ENCODE results near the gene LMTK3.

LMTK3 gene, protein sequence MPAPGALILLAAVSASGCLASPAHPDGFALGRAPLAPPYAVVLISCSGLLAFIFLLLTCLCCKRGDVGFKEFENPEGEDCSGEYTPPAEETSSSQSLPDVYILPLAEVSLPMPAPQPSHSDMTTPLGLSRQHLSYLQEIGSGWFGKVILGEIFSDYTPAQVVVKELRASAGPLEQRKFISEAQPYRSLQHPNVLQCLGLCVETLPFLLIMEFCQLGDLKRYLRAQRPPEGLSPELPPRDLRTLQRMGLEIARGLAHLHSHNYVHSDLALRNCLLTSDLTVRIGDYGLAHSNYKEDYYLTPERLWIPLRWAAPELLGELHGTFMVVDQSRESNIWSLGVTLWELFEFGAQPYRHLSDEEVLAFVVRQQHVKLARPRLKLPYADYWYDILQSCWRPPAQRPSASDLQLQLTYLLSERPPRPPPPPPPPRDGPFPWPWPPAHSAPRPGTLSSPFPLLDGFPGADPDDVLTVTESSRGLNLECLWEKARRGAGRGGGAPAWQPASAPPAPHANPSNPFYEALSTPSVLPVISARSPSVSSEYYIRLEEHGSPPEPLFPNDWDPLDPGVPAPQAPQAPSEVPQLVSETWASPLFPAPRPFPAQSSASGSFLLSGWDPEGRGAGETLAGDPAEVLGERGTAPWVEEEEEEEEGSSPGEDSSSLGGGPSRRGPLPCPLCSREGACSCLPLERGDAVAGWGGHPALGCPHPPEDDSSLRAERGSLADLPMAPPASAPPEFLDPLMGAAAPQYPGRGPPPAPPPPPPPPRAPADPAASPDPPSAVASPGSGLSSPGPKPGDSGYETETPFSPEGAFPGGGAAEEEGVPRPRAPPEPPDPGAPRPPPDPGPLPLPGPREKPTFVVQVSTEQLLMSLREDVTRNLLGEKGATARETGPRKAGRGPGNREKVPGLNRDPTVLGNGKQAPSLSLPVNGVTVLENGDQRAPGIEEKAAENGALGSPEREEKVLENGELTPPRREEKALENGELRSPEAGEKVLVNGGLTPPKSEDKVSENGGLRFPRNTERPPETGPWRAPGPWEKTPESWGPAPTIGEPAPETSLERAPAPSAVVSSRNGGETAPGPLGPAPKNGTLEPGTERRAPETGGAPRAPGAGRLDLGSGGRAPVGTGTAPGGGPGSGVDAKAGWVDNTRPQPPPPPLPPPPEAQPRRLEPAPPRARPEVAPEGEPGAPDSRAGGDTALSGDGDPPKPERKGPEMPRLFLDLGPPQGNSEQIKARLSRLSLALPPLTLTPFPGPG (N-terminal part only)

DNA sequence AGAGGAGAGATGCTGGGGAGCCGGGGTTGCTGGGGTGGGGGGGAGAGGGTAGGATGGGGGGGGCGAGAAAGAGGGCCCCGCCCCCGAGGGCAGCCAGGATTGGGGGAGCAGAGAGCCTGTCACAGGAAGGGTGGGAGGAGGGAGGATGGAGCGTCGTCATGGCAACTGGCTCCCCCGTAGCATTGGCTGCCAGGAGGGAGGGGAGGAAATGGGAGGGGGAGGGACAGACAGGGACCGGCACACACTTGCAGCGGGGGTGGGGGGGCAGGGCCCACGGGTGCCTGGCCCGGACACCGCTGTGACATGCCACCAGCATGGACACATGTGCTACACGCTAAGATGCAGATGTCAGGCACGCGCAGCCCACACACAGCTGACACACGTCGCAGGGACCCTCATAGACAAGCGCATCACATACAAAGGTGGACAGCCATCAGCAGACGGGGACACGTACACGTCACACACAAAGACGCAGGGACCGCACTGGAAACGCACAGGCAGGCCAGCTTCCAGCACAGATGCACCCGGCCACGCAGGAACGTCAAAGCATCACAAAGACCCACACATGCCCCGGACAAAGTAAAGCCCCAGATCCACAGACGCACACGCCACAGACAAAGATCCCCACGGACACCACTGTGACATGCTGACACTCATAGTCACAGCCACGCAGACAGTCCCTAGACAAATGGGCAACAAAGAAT lies at the start of gene LMTK3:
LMTK3 (minus strand) TSS at position 36 of the 704 bp plus-strand sequence. CDS start 259 bp downstream, outside the sequence.
- DNase-seq (ENCODE audit: insufficient read length, low spot score) (no peak), FAIRE-seq (no peak)
- TF ChIP-seq POLR2A (IDR thresholded peaks at IDR 0.05; ENCODE audit: low read depth, low read length), result no peak

DNA sequence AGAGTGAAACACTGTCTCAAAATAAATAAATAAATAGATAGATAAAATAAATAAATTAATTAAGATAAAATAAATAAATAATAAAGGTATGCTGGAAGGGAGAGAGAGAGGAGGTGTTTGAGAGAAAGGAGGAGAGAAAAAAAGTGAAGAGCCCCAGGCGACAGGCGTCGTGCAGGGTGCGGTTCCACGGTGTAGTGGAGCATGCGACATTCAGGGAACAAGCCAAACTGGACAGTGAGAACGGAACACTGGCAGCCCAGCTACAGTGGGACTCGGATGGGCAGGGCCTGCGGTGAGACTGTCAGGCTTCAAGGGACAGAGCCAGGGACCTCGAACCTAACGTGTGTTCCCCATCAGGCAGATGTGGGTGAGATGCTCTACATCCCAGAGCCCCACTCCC lies 49.8 kb upstream of the LMTK3 start:
- TF ChIP-seq POLR2A (IDR thresholded peaks at IDR 0.05; ENCODE audit: low read depth, low read length), result no peak
- DNase-seq (ENCODE audit: insufficient read length, low spot score) (no peak), FAIRE-seq (no peak)

DNA sequence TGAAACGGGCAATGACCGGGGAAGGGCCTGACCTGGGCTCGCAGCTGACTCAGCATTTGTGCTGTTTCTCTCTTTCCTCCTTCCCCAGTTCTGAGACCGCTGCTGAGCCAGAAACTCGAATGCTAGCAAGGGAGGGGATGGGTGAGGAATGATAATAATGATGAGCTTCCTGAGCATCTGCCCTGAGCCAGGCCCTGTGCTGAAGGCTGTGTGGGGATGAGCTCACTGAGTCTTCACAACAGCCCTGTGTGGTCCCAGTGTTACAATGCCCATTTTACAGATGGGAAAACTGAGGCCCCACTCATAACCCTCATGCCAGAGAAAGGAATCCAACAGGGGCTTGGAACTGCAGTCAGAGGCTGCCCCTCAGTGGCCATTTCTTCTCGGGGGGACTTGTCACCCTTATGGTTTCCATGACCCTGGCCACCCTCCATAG lies 48.5 kb upstream of the LMTK3 start:
- DNase-seq (ENCODE audit: insufficient read length, low spot score), result no peak
- no peak for TF ChIP-seq POLR2A (IDR thresholded peaks at IDR 0.05; ENCODE audit: low read depth, low read length)
- FAIRE-seq, result no peak

DNA sequence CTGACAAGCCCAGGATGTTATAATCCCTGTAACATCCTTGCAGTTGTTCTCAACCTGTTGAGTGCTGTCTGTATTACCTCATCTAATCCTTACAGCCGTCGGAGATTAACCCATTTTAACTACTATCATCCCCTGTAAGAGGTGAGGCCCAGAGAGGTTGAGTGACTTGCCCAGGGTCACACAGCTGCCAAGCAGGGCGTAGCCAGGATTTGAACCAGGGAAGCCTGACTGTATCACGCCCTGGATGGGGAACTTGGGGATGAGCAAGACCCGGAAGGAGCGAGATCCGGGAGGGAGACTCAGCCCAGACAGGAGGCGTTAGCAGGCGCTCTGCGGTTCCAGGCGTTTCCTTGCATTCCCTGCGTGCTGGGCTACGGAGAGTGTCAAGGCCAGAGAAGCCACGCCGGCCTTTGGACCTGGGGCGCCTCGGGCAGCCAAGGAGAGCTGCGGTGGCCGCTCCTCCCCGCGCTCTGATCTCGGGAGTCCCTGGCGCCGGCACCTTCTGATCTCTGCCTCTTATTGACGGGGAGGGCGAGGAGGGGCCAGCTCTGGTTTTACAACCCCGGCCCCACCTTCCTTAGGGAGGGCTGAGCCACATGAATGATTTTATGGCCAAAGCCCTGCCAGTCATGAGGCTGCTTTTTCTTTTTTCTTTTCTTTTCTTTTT lies 46.5 kb upstream of the LMTK3 start:
- DNase-seq (ENCODE audit: insufficient read length, low spot score), result no peak
- no peak for FAIRE-seq
- no peak for TF ChIP-seq POLR2A (IDR thresholded peaks at IDR 0.05; ENCODE audit: low read depth, low read length)

DNA sequence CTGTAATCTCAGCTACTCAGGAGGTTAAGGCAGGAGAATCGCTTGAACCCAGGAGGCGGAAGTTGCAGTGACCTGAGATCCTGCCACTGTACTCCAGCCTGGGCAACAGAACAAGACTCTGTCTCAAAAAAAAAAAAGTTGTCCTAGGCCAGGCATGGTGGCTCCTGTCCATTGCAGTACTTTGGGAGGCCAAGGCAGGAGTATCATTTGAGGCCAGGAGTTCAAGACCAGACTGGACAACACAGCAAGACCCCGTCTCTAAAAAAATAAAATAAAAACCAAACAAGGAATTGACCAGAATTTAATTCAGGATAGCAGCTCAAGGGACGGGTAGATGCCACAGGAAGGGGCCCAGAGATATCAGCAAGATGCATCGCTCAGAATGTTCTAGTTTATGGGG lies 45.2 kb upstream of the LMTK3 start:
- DNase-seq (ENCODE audit: insufficient read length, low spot score), result no peak
- no peak for TF ChIP-seq POLR2A (IDR thresholded peaks at IDR 0.05; ENCODE audit: low read depth, low read length)

DNA sequence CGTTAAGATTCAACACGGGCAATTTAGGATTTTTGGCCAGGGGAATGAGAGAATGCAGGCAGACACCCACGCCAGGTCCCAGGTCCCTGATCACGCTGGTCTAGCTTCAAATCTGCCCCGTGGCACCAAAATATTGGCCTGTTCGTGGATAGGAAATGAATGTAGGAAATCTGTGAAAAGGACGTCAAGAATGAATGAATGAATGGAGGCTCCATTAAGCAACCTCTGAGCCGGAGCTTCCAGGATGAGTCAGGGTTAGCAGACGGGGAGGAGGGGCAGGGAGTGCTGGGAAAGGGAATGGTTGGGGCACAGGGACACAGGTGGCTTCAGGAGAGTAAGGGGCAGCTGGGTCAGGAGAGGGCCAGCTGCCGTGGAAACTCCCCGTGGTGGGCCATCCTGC lies 44.5 kb upstream of the LMTK3 start:
- DNase-seq (ENCODE audit: insufficient read length, low spot score) (peak; percentile 50), FAIRE-seq (no peak)
- TF ChIP-seq POLR2A (IDR thresholded peaks at IDR 0.05; ENCODE audit: low read depth, low read length), result no peak

More for the DNA sequence above, 45.2 kb upstream of the LMTK3 start:
- FAIRE-seq, result no peak

DNA sequence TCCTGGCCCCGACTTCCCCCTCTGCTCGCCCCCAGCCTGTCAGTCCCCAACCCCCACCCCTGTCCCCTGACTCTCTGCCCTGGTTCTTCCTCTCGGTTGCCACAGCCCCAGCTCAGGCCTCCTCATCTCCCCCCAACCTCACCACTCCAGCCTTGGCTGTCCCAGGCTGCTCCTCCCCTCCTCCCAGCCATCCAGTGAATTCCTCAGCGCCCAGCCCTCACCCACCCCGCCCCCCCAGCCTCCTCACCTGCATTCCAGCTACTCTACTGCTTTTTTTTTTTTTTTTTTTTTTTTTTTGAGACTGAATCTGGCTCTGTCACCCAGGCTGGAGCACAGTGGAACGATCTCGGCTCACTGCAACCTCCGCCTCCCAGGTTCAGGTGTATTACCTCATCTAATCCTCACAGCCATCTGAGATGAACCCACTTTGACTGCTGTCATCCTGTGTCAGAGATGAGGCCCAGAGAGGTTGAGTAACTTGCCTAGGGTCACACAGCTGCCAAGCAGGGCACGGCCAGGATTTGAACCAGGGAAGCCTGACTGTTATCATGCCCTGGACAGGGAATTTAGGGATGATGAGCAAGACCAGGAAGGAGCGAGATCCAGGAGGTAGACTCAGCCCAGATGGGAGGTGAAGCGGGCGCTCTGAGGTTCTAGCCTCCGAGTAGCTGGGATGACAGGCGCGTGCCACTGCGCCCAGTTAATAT lies 42.9 kb upstream of the LMTK3 start:
- FAIRE-seq, result no peak
- no peak for TF ChIP-seq POLR2A (IDR thresholded peaks at IDR 0.05; ENCODE audit: low read depth, low read length)
- no peak for DNase-seq (ENCODE audit: insufficient read length, low spot score)

DNA sequence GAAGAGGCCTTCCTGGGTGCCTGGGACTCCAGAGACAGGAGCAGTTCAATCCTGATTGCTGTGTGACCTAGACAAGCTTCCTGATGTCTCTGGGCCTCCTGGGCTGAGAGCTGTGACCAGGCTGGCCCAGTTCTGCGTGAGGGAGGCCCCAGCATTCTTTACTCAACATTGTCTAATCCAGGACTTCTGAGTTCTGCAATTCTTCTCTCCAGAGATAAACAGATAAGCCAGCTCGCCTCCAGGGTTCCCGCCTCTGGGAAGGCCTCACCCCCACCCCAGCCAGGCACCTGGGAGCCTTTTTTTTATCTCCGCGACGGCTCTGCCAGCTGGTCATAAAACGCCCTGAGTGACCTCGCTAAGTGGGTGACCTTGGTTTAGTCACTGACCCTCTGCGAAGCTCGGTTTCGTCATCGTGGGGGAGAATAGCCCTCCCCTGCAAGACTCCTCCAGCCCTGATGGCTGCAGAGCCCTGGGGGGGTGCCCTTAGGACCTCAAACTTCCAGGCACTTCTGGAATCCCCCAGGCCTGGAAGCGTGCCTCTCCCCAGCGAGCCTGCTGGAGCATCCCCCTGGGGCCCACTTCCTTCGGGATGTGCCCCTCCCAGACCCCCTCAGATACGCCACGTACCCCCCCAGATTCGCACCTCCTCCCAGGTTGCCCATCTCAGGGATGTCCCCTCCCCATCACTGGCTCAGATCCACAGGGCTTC lies 42.2 kb upstream of the LMTK3 start:
- no peak for TF ChIP-seq POLR2A (IDR thresholded peaks at IDR 0.05; ENCODE audit: low read depth, low read length)
- DNase-seq (ENCODE audit: insufficient read length, low spot score) (peak; percentile 61), FAIRE-seq (peak; percentile 69)

DNA sequence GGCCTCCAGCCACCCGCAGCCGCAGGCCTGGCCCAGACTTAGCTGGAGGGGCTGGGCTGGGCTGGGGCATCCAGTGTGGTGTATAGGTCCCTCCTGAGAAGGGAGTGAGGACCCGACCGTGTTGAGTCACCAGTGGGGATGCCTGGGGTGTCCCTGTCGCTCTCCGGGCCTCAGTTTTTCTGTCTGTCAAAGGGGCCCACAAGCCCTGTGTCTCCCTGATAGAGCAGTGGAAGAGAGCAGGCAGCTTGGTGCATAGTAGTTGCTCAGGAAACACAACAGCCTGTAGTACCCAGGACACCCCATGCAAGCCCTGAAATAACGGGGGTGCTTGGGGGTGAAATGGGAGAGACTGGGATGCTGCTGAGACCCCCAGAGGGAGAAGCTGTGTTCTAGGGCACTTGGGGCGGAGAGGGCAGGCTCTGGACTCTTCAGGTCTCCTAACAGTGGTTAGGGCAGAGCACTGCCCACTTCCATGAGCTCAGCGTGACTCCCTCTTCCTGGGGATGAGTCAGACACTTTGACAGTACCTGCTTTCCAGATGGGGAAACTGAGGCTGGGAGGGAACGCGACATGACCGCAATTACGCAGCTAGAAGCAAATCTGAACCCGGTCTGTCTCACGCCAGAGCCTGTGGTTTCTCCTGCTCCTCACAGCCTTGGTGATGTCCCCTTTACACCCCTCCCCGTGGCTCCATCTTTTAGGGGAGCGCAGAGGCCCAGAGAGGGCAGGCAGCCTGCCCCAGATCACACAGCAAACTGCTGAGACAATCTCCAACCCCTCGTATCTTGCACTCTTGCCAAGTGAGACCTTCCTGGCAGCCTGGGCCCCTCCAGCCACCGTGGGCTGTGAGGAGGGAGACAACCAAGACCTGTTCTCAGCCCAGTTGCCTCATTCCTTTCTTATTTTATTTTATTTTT lies 41.0 kb upstream of the LMTK3 start:
- DNase-seq (ENCODE audit: insufficient read length, low spot score), result no peak
- no peak for FAIRE-seq
- no peak for TF ChIP-seq POLR2A (IDR thresholded peaks at IDR 0.05; ENCODE audit: low read depth, low read length)

DNA sequence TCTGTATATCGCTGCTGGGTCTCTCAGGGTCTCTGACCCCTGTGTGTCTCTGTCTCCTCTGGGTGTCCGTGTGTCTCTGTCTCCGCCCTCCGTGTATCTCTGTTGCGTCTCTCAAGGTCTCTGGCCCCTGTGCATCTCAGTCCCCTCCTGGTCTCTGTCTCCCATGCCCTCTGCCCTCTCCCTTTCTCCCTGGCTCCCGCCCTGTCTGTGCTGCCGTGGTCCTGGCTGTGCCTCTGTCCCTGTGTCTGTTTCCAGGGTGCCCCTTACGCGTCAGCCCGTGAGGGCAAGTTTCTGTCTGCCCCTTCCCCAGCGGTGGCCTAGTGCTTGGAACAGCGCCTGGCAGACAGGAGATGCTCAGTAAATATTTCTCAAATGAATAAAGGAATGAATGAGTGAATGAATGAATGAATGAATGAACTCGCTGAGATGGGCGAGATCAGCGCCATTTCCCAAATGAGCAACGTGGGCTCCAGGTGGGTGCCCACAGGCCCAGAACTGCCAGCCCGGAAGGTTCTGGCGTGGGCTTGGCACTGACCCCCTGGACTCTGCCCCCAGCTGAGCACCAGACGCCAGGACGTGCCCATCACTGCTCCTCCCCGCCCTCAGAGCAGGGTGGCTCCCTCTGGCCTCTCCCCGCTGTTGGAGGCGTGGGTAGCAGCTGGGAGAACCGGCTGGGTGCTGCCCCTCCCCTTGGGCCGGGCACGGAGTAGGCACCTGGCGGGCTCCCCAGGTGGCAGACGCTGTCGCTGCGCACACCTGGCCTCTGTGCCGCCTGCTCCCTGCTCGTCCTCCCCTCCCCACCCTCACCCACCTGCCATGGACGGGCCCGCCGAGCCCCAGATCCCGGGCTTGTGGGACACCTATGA lies 40.0 kb upstream of the LMTK3 start, which contains the start of gene SULT2B1:
SULT2B1 (plus strand) TSS at position 736 of the 866 bp plus-strand sequence; CDS start at position 817, 81 bp downstream.
- no peak for TF ChIP-seq POLR2A (IDR thresholded peaks at IDR 0.05; ENCODE audit: low read depth, low read length)
- DNase-seq (ENCODE audit: insufficient read length, low spot score), result no peak
- no peak for FAIRE-seq
